Panc1 (cell line): ENCODE data around the gene ANK3.

Experiments
- POLR2AphosphoS5 ChIP-seq: IDR thresholded peaks from 2 replicates; pipeline ENCODE4 v1.6.1; 2012; ENCODE audit warnings: mild to moderate bottlenecking, low read depth, low read length, moderate library complexity
- TCF7L2 ChIP-seq: IDR thresholded peaks from 2 replicates; pipeline ENCODE4 v1.6.1; 2011; ENCODE audit warnings: mild to moderate bottlenecking, low read depth, low read length, inconsistent platforms
- TF ChIP-seq, protein P1 (sequence below): fragments of 450-650 bp; IDR thresholded peaks from 2 replicates; pipeline ENCODE4 v1.5.1; 2017; ENCODE audit warnings: mild to moderate bottlenecking
- TF ChIP-seq, protein P2 (sequence below), 2 experiments: IDR thresholded peaks; 2 replicates each; pipeline ENCODE4 v1.6.1; 2011 to 2012; ENCODE audit warnings: low read depth in 2 of 2, control low read depth in 1 of 2, low read length in 1 of 2, mild to moderate bottlenecking in 1 of 2, moderate library complexity in 1 of 2; ENCODE audit not compliant: insufficient read depth in 1 of 2

DNA sequence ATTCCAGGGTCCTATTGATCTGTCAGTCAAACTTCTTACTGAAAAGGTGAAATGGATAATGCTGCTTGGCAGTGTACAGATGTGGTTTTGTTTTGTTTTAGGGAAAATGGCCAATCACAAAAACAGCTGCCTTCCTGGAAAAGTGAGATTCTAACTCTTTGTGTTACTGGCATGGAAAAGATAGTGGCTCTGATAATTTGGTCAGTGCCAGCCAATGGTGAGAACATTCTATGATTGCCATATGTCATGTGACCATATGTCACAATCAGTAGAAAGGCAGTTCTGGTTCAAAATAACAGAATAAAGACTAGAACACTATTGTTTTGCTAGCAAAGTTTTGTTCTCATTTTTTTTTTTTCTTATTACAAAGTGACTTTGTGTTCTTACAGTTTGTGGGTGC, 344.1 kb downstream of the ANK3 start:
- TF ChIP-seq, protein P1, sequence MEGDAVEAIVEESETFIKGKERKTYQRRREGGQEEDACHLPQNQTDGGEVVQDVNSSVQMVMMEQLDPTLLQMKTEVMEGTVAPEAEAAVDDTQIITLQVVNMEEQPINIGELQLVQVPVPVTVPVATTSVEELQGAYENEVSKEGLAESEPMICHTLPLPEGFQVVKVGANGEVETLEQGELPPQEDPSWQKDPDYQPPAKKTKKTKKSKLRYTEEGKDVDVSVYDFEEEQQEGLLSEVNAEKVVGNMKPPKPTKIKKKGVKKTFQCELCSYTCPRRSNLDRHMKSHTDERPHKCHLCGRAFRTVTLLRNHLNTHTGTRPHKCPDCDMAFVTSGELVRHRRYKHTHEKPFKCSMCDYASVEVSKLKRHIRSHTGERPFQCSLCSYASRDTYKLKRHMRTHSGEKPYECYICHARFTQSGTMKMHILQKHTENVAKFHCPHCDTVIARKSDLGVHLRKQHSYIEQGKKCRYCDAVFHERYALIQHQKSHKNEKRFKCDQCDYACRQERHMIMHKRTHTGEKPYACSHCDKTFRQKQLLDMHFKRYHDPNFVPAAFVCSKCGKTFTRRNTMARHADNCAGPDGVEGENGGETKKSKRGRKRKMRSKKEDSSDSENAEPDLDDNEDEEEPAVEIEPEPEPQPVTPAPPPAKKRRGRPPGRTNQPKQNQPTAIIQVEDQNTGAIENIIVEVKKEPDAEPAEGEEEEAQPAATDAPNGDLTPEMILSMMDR, result no peak
- TF ChIP-seq POLR2AphosphoS5 (no peak), TCF7L2 (no peak)
- TF ChIP-seq, protein P2, sequence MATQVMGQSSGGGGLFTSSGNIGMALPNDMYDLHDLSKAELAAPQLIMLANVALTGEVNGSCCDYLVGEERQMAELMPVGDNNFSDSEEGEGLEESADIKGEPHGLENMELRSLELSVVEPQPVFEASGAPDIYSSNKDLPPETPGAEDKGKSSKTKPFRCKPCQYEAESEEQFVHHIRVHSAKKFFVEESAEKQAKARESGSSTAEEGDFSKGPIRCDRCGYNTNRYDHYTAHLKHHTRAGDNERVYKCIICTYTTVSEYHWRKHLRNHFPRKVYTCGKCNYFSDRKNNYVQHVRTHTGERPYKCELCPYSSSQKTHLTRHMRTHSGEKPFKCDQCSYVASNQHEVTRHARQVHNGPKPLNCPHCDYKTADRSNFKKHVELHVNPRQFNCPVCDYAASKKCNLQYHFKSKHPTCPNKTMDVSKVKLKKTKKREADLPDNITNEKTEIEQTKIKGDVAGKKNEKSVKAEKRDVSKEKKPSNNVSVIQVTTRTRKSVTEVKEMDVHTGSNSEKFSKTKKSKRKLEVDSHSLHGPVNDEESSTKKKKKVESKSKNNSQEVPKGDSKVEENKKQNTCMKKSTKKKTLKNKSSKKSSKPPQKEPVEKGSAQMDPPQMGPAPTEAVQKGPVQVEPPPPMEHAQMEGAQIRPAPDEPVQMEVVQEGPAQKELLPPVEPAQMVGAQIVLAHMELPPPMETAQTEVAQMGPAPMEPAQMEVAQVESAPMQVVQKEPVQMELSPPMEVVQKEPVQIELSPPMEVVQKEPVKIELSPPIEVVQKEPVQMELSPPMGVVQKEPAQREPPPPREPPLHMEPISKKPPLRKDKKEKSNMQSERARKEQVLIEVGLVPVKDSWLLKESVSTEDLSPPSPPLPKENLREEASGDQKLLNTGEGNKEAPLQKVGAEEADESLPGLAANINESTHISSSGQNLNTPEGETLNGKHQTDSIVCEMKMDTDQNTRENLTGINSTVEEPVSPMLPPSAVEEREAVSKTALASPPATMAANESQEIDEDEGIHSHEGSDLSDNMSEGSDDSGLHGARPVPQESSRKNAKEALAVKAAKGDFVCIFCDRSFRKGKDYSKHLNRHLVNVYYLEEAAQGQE (IDR thresholded peaks at IDR 0.05; ENCODE audit: insufficient read depth in 1 of 2, low read depth in 2 of 2, low read length in 1 of 2), result no peak
